Head of caudate nucleus (tissue), 42 donors: ENCODE data around the gene GALNT15.
A peak's percentile ranks its signal among the peaks of the same experiment; 100 is the strongest.

Experiments
- DNase-seq, 42 donors: peaks; one replicate each; pipeline versions ENCODE4 v3.0.0 to v3.0.0-alpha.2; 2020 to 2021; ENCODE audit warnings: mixed read lengths in 7 of 42
- intact Hi-C: fragments of 100-400 bp; cut with DNase I; formaldehyde crosslinking; loops from one replicate; pipeline ENCODE4 v1.15.0; 2022

The GALNT15 gene

DNA sequence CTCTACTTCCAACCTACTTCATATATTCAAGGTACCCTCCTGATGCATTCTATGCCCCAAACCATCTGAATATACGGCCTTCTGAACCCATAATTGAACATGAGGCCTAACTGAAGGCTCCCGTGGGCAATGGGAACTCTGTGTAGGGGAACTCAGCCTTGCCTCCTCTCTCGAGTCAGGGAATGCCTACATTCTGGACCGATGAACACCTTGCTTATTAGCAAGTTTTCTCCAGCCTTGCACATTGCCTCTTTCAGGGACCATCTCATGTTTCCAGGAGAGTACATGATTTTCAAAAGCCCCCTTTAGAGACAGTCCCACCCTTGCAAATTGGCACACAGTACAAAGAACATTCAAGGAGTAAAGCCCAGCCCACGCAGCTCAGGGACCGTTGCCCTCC, 26.3 kb upstream of the GALNT15 start:
- intact Hi-C loops = no loop called here
- no peak for DNase-seq

DNA sequence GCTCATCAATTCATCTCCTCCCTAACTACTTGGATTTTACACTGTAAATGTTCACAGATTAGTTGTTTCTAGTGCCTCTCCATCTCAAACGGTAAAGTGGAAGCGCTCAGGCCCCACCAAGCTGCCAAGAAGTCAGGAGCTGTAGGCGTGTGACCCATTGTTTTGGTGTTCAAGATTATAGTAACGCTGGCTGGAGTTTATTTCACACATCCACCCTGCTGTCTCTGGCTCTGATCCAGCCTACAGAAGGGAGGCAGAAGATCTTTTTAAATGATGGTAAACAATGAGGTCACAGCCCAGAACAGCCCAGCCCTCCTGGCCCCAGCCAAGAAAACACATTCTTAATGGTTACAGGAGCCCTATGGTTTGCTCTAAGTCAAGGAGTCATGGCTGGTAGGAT, 25.7 kb upstream of the GALNT15 start:
- intact Hi-C loops = no loop called here
- peak in 3 of 42 donors; percentile 8 to 51 (median 23) for DNase-seq

DNA sequence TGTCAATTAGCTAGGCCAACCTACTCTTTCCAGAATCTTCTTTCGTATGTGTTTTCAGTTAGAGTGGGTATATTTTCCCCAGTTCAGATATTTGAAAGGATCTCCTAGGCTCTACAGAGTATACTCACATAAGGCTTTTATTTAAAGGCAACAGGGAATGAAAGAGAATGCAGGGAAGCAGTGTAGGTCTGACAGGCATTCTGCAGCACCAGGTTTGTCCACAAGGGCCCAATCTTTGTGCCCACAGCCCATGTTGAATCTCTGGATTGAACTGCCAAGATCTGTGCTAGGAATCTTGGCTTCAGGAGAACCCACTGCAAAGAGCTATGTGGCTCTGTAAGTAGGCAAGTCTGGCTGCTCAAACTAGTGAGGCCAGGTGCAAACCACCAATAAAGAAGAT, 24.2 kb upstream of the GALNT15 start:
- intact Hi-C loops = no loop called here
- DNase-seq = no peak

DNA sequence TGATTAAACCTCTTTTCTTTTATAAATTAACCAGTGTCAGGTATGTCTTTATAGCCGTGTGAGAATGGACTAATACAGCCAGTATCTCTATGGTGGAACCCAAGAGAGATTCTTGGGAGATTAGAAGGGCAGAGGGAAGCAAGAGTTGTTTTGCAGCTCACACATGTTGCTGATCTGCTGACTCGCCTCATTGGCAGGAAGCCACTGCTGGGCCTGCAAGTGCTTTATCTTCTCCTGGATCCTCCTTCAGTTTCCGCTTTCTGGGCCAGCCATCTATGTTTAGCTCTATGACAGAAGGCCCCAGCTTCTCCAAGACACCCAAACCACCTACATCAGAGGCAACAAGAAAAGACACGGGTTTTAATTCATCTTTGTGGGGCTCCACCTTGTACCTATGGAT, 23.4 kb upstream of the GALNT15 start:
- DNase-seq = peak in 24 of 42 donors; percentile 9 to 66 (median 35)
- intact Hi-C loops = no loop called here

GRCh38 chr3:16168211-16168610, 6.3 kb upstream of the GALNT15 start:
- intact Hi-C loops = no loop called here
- no peak for DNase-seq

DNA sequence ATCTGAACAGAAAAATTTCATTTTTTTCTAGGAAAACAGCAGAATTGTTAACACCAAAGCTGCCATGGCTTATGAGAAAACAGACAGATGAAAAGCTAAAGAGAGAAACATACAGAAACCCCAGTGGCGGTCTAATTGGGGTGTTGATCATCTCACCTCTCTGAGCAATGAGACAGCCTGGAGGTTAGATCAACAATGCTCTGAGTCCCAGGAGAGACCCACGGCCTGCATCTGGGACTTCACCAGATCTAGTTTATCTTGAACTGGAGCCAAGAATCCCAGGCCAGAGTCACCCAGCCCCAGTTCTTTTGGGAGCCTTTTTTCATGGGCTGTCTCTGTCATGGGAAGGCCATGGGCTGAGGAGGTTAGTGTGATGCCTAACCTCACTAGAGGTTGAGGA, 3.5 kb upstream of the GALNT15 start:
- intact Hi-C loops = no loop called here
- no peak for DNase-seq

DNA sequence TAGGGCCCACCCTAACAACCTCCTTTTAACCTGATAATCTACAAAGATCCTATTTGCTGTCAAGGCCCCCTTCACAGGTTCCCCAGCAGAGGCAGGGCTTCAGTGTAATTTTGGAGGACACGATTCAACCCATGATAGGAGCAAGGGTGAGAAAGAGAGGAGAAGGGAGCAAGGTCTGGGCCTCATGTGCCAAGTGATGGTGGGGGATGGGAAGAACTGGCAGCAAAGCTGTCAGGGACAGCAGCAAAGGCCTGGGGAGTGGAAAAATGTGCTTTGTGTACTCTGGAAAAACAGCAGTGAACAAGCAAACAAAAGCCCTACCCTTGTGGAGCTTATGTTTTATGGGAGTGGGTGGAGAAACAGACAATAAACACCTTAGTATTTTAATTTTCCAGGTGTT, 2.7 kb upstream of the GALNT15 start:
- intact Hi-C loops = no loop called here
- no peak for DNase-seq

GRCh38 chr3:16173283-16174025, 1.0 kb upstream of the GALNT15 start:
- intact Hi-C loops = no loop called here
- DNase-seq = no peak

DNA sequence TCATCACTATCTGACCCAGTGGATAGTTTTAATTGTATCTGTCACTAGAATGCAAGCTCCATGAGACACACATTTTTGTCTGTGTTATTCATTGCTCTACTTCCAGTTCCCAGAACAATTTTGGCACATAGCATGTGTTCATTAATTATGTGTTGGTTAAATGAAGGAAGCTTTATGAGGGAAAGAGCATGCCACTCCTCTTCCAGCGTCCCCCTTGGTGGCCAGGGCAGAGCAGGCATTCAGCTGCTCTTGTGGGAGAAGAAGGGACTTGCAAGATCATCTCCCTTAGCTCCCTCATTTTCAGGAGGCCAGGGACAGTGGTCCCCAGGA, 489 bp upstream of the GALNT15 start:
- no peak for DNase-seq
- intact Hi-C loops = no loop called here

- DNase-seq = peak in 30 of 42 donors; percentile 12 to 75 (median 41)
- intact Hi-C loops = no loop called here
Measured at GRCh38 chr3:16174976-16175901, 759 bp downstream of the GALNT15 start.

- peak in 16 of 42 donors; percentile 11 to 63 (median 33) for DNase-seq
- intact Hi-C loops = no loop called here
Measured at GRCh38 chr3:16176391-16177030, 2.0 kb downstream of the GALNT15 start.

DNA sequence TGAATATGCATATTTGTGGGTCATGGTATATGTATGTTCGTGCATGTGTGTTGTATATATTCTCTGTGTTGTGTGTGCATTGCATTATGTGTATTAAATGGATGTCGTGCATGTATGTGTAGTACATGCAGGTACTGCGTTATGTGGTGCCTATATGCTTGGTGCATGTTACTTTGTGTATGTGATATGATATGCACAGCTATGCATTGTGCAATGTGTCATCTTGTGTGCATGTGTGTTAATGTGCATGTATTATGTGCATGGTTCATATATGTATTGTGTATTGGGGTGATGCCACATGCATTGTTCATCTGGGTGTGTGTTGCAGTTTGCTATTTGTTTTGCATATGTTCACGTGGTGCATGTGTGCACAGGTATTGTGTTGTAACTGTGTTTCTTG, 2.9 kb downstream of the GALNT15 start:
- intact Hi-C loops = no loop called here
- no peak for DNase-seq

DNA sequence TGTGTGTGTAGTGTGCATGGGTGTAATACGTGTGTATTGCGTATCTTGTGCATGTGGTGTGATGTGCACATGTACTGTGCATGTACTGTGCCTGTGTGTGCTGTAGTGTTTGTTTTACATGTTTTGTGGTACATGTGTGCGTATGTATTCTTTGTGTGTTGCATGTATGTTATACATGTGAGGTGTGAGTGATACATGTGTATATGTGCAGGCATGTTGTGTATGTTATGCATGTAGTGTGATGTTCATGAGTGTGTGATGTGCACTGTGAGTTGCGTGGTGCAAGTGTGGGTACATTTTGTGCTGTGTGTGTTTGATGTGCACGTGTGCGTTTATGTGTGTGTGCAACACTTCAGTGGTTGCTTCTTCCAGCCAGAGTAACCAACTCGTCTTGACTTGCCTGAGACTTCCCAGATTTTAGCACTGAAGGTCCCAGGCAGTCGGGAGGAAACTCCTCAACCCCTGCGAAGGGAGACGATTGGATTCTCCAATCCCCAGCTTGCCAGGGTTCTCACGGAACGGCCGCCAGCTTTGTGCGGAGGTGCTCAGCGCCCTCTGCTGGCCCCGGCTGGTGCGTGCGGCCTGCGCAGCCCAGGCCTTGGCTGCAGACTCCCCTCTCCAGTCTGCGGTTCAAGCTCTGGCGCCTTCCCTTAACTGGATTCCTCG, 3.6 kb downstream of the GALNT15 start:
- DNase-seq = peak; percentile 73 to 96 (median 90)
- intact Hi-C loops = loop anchor here (2.0 kb wide), 1 partner anchor 129 kb away; no protein-coding TSS in a partner anchor

DNA sequence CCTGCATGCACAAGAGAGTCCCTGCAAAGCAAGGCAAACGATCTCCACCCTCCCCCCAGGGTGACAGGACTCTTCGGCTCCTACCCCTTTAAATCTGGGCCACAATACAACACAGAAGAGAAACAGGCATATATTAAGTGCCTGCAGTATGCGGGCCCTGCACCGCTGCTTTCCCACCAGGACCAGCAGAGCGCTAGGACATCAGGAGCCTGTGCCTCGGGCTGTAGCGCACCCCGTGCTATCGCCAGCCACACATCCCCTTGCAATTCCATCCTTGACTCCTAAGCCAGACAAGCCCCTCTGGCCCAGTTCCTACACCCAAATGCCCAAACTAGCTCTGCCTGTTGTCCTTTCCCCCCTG, 4.1 kb downstream of the GALNT15 start:
- intact Hi-C loops = loop anchor here (2.0 kb wide), 1 partner anchor 130 kb away; no protein-coding TSS in a partner anchor
- no peak for DNase-seq

- peak in 1 of 42 donors; percentile 33 for DNase-seq
- intact Hi-C loops = loop anchor here (2.0 kb wide), 1 partner anchor 130 kb away; no protein-coding TSS in a partner anchor
Measured at GRCh38 chr3:16179261-16179660, 4.8 kb downstream of the GALNT15 start.

- intact Hi-C loops = loop anchor here (2.0 kb wide), 1 partner anchor 131 kb away; no protein-coding TSS in a partner anchor
- peak in 1 of 42 donors; percentile 38 for DNase-seq
Measured at GRCh38 chr3:16179771-16180736, 5.6 kb downstream of the GALNT15 start.

GRCh38 chr3:16180737-16181134, 6.3 kb downstream of the GALNT15 start:
- intact Hi-C loops = no loop called here
- DNase-seq = no peak

- peak in 6 of 42 donors; percentile 9 to 57 (median 36) for DNase-seq
- intact Hi-C loops = no loop called here
Measured at GRCh38 chr3:16181361-16181760, 6.9 kb downstream of the GALNT15 start.
